ENCODE measurements around the gene HUNK. TPM values are rescaled to one million over a fixed set of nuclear protein-coding genes. Genes with fewer than 3 reads are reported as not detected.

HUNK gene
- total and polyA plus RNA-seq, 2 experiments from 2014 or later = 7.1 to 10.8 TPM

- Histone ChIP-seq H3K36me3 (replicated peaks; ENCODE audit: insufficient read depth, low read depth) (no peaks in the 10 kb centered on the region), H3K79me2 (peaks cover 79% of the 10 kb centered on the region), H3K4me3 (no peak overlapping the region), H3K9me3 (ENCODE audit: low read depth) (no peaks in the 10 kb centered on the region), H3K27me3 (no peaks in the 10 kb centered on the region), H3K4me2 (no peak overlapping the region), H3K9me2 (replicated peaks; ENCODE audit: insufficient read depth) (no peaks in the 10 kb centered on the region), H3K27ac (no peak overlapping the region), H4K20me1 (ENCODE audit: insufficient read depth, poor library complexity, severe bottlenecking) (no peaks in the 10 kb centered on the region), H3K4me1 (ENCODE audit: insufficient read depth) (peaks cover 13% of the 10 kb centered on the region), H2AFZ (no peak overlapping the region)
- no peak for TF ChIP-seq EZH2phosphoT487 (IDR thresholded peaks at IDR 0.05; ENCODE audit: low read depth, severe bottlenecking, unreplicated experiment)
- no peak for TF ChIP-seq EZH2 (IDR thresholded peaks at IDR 0.05; ENCODE audit: borderline replicate concordance)
- no peak for TF ChIP-seq CTCF (IDR thresholded peaks at IDR 0.05; ENCODE audit: poor library complexity)
- no peak for DNase-seq (ENCODE audit: low spot score)
- 82% methylated on average over 5 of the region's 5 CpGs for WGBS (ENCODE audit: low lambda C conversion rate, missing lambda C conversion rate)
Observed at GRCh38 chr21:31886915-31887314, 14.1 kb downstream of the HUNK start.

GRCh38 chr21:31887391-31887841 lies 14.6 kb downstream of the HUNK start:
- no peak for DNase-seq (ENCODE audit: low spot score)
- H3K27ac ChIP-seq = no peak overlapping the region
- H3K4me2 ChIP-seq = no peak overlapping the region
- 77% methylated on average over 13 of the region's 13 CpGs for WGBS (ENCODE audit: low lambda C conversion rate, missing lambda C conversion rate)
- no peaks in the 10 kb centered on the region for H3K36me3 ChIP-seq (replicated peaks; ENCODE audit: insufficient read depth, low read depth)
- H3K79me2 ChIP-seq = peaks cover 76% of the 10 kb centered on the region
- H3K9me3 ChIP-seq (ENCODE audit: low read depth) = no peaks in the 10 kb centered on the region
- H3K27me3 ChIP-seq = no peaks in the 10 kb centered on the region
- no peak overlapping the region for H2AFZ ChIP-seq
- H3K4me3 ChIP-seq = no peak overlapping the region
- no peaks in the 10 kb centered on the region for H4K20me1 ChIP-seq (ENCODE audit: insufficient read depth, poor library complexity, severe bottlenecking)
- TF ChIP-seq EZH2 (IDR thresholded peaks at IDR 0.05; ENCODE audit: borderline replicate concordance) = no peak
- TF ChIP-seq CTCF (IDR thresholded peaks at IDR 0.05; ENCODE audit: poor library complexity) = no peak
- TF ChIP-seq EZH2phosphoT487 (IDR thresholded peaks at IDR 0.05; ENCODE audit: low read depth, severe bottlenecking, unreplicated experiment) = no peak
- H3K4me1 ChIP-seq (ENCODE audit: insufficient read depth) = peaks cover 13% of the 10 kb centered on the region
- no peaks in the 10 kb centered on the region for H3K9me2 ChIP-seq (replicated peaks; ENCODE audit: insufficient read depth)

GRCh38 chr21:31888936-31889371 lies 16.1 kb downstream of the HUNK start:
- Histone ChIP-seq H3K4me1 (ENCODE audit: insufficient read depth) (peaks cover 13% of the 10 kb centered on the region), H3K9me3 (ENCODE audit: low read depth) (no peaks in the 10 kb centered on the region), H3K27ac (peak overlapping the region; percentile 71), H3K4me2 (peak overlapping the region; percentile 65), H3K4me3 (no peak overlapping the region), H3K27me3 (no peaks in the 10 kb centered on the region), H4K20me1 (ENCODE audit: insufficient read depth, poor library complexity, severe bottlenecking) (no peaks in the 10 kb centered on the region), H3K79me2 (peaks cover 76% of the 10 kb centered on the region), H3K36me3 (replicated peaks; ENCODE audit: insufficient read depth, low read depth) (no peaks in the 10 kb centered on the region), H2AFZ (peak overlapping the region; percentile 45), H3K9me2 (replicated peaks; ENCODE audit: insufficient read depth) (no peaks in the 10 kb centered on the region)
- 17% methylated on average over 8 of the region's 8 CpGs for WGBS (ENCODE audit: low lambda C conversion rate, missing lambda C conversion rate)
- TF ChIP-seq EZH2 (IDR thresholded peaks at IDR 0.05; ENCODE audit: borderline replicate concordance) (no peak), CTCF (IDR thresholded peaks at IDR 0.05; ENCODE audit: poor library complexity) (no peak), EZH2phosphoT487 (IDR thresholded peaks at IDR 0.05; ENCODE audit: low read depth, severe bottlenecking, unreplicated experiment) (no peak)
- DNase-seq (ENCODE audit: low spot score) = peak; percentile 58
